ENCODE data around the gene PCDHA4. TPM values are rescaled to one million over a fixed set of nuclear protein-coding genes. Genes with fewer than 3 reads are reported as not detected.

Gene PCDHA4
- total RNA-seq, 1 donor from 2014 or later, result not detected

GRCh38 chr5:140855772-140856674 is 49.2 kb downstream of the PCDHA4 start, which contains the start of gene PCDHA10:
TSS of gene PCDHA10 (plus strand) at chr5:140855897. CDS start at chr5:140856049, 152 bp downstream.
- intact Hi-C loops (cut with micrococcal nuclease), result no loop called here

GRCh38 chr5:140857177-140857986 is 50.5 kb downstream of the PCDHA4 start:
- intact Hi-C loops (cut with micrococcal nuclease), result no loop called here

DNA sequence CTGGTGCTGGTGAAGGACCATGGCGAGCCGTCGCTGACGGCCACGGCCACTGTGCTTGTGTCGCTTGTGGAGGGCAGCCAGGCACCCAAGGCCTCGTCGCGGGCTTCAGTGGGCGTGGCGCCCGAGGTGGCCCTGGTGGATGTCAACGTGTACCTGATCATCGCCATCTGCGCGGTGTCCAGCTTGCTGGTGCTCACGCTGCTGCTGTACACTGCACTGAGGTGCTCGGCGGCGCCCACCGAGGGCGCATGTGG is 51.0 kb downstream of the PCDHA4 start:
- intact Hi-C loops (cut with micrococcal nuclease), result no loop called here

DNA sequence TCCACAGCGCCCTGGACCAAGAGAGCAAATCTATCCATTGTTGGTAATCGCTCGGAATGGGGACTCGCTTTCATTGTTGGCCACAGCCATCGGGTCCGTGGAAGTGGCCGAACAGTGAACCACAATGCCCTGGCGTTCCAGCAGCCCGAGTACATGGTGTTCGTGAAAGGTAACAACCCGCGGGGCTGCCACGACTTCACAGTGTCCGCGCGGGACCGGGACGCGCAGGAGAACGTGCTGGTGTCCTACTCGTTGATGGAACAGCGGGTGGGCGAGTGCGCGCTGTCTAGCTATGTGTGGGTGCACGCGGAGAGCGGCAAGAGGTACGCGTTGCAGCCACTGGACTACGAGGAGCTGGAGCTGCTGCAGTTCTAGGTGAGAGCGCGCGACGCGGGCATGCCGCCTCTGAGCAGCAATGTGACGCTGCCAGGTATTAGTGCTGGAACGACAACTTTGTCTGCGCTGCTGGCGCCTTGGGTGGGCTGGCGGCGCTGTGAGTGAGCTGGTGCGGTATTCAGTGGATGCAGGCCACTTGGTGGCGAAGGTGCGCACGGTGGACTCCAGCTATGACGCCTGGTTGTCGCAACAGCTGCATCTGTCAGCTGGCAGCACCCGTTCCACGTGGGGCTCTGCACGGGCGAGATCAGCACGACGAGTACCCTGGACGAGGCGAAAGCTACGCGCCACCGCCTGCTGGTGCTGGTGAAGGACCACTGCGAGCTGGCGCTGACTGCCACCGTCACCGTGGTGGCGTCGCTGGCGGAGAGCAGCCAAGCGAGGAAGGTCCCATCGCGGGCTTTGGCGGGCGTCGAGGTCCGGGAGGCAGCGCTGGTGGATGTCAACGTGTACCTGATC is 55.8 kb downstream of the PCDHA4 start:
- intact Hi-C loops (cut with micrococcal nuclease), result no loop called here

Other genes starting within 250 kb of the PCDHA4 start
- 39.3 and 41.2 TPM in 2 replicates for gene SRA1, start 249.6 kb upstream of the PCDHA4 start, total RNA-seq
- 22.4 and 24.5 TPM in 2 replicates for gene APBB3, start 242.5 kb upstream of the PCDHA4 start, total RNA-seq
- gene SLC35A4, start 242.2 kb upstream of the PCDHA4 start, total RNA-seq, result 86.4 and 93.4 TPM in 2 replicates
- gene CD14, start 173.9 kb upstream of the PCDHA4 start, total RNA-seq, result 0.27 and 0.32 TPM in 2 replicates
- gene TMCO6, start 167.6 kb upstream of the PCDHA4 start, total RNA-seq, result 36.4 and 38.6 TPM in 2 replicates
- gene NDUFA2, start 159.4 kb upstream of the PCDHA4 start, total RNA-seq, result 68.5 and 73.4 TPM in 2 replicates
- 111 and 115 TPM in 2 replicates for gene IK, start 159.2 kb upstream of the PCDHA4 start, total RNA-seq
- 35.9 and 36.9 TPM in 2 replicates for gene WDR55, start 142.2 kb upstream of the PCDHA4 start, total RNA-seq
- gene DND1, start 133.5 kb upstream of the PCDHA4 start, total RNA-seq, result 2.8 and 3.2 TPM in 2 replicates
- gene HARS1, start 115.7 kb upstream of the PCDHA4 start, total RNA-seq, result 83.4 and 84.8 TPM in 2 replicates
- gene HARS2, start 115.6 kb upstream of the PCDHA4 start, total RNA-seq, result 31.1 and 33.8 TPM in 2 replicates
- gene ZMAT2, start 106.6 kb upstream of the PCDHA4 start, total RNA-seq, result 56.7 and 57.6 TPM in 2 replicates
- not detected in 2 replicates for gene PCDHA1, start 20.9 kb upstream of the PCDHA4 start, total RNA-seq
- gene PCDHA2, start 12.2 kb upstream of the PCDHA4 start, total RNA-seq, result not detected in 2 replicates
- not detected in 2 replicates for gene PCDHA3, start 6.0 kb upstream of the PCDHA4 start, total RNA-seq
- not detected in 2 replicates for gene PCDHA5, start 14.5 kb downstream of the PCDHA4 start, total RNA-seq
- gene PCDHA6, start 20.9 kb downstream of the PCDHA4 start, total RNA-seq, result not detected in 2 replicates
- gene PCDHA7, start 27.2 kb downstream of the PCDHA4 start, total RNA-seq, result not detected in 2 replicates
- gene PCDHA8, start 34.1 kb downstream of the PCDHA4 start, total RNA-seq, result not detected in 2 replicates
- gene PCDHA9, start 41.3 kb downstream of the PCDHA4 start, total RNA-seq, result not detected in 2 replicates
- not detected in 2 replicates for gene PCDHA10, start 48.8 kb downstream of the PCDHA4 start, total RNA-seq
- gene PCDHA11, start 61.9 kb downstream of the PCDHA4 start, total RNA-seq, result not detected in 2 replicates
- not detected in 2 replicates for gene PCDHA12, start 68.2 kb downstream of the PCDHA4 start, total RNA-seq
- gene PCDHA13, start 75.1 kb downstream of the PCDHA4 start, total RNA-seq, result not detected in 2 replicates
- gene PCDHAC1, start 119.2 kb downstream of the PCDHA4 start, total RNA-seq, result not detected in 2 replicates
- gene PCDHAC2, start 159.4 kb downstream of the PCDHA4 start, total RNA-seq, result not detected in 2 replicates
- gene PCDHB1, start 244.3 kb downstream of the PCDHA4 start, total RNA-seq, result not detected in 2 replicates